Liver (tissue), 9 donors: ENCODE data around the gene CEP63. TPM values are rescaled to one million over a fixed set of nuclear protein-coding genes. Genes with fewer than 3 reads are reported as not detected.
"Not testable (repeated sequence)": the region's sequence is repeated elsewhere in the genome, so short reads cannot be mapped to it uniquely, and the experiment has no call there.

Experiments
- DNase-seq: peaks from one replicate; pipeline ENCODE4 v3.0.0-alpha.2; 2017; ENCODE audit warnings: low spot score
- H3K27ac ChIP-seq, 2 donors: one replicate each; pipeline ENCODE4 v1.7.0; 2013; ENCODE audit warnings: inconsistent platforms in 2 of 2, low read length in 2 of 2, control low read depth in 1 of 2, low read depth in 1 of 2, mild to moderate bottlenecking in 1 of 2
- H3K27me3 ChIP-seq, 4 donors: one replicate each; pipeline versions ENCODE4 v1.6.1 to v1.7.0; 2013; ENCODE audit warnings: low read length in 3 of 4, inconsistent platforms in 1 of 4, mild to moderate bottlenecking in 1 of 4, moderate library complexity in 1 of 4; ENCODE audit not compliant: control insufficient read depth in 4 of 4, insufficient read depth in 4 of 4
- H3K36me3 ChIP-seq, 4 donors: one replicate each; pipeline versions ENCODE4 v1.6.1 to v1.7.0; 2013; ENCODE audit warnings: low read length in 3 of 4, mild to moderate bottlenecking in 3 of 4, low read depth in 1 of 4, moderate library complexity in 1 of 4; ENCODE audit not compliant: control insufficient read depth in 4 of 4, insufficient read depth in 3 of 4
- H3K4me1 ChIP-seq, 4 donors: one replicate each; pipeline versions ENCODE4 v1.6.1 to v1.7.0; 2013; ENCODE audit warnings: low read length in 3 of 4, mild to moderate bottlenecking in 3 of 4, moderate library complexity in 1 of 4; ENCODE audit not compliant: control insufficient read depth in 4 of 4, insufficient read depth in 4 of 4
- H3K4me3 ChIP-seq, 3 donors: one replicate each; pipeline versions ENCODE4 v1.6.1 to v1.7.0; 2013; ENCODE audit warnings: low read length in 3 of 3, control low read depth in 1 of 3, low read depth in 1 of 3, mild to moderate bottlenecking in 1 of 3
- H3K9ac ChIP-seq, 2 donors: one replicate each; pipeline ENCODE4 v1.7.0; 2013; ENCODE audit warnings: low read length in 2 of 2, mild to moderate bottlenecking in 2 of 2, moderate library complexity in 2 of 2, control low read depth in 1 of 2, low read depth in 1 of 2
- H3K9me3 ChIP-seq, 4 donors: one replicate each; pipeline versions ENCODE4 v1.6.1 to v1.7.0; 2013; ENCODE audit warnings: low read length in 3 of 4; ENCODE audit not compliant: control insufficient read depth in 4 of 4
- EGR1 ChIP-seq, 2 donors: IDR thresholded peaks; 2 replicates each; pipeline ENCODE4 v1.6.1; 2016 to 2018; ENCODE audit warnings: antibody characterized with exemption in 2 of 2, low read depth in 2 of 2
- FOXA1 ChIP-seq: IDR thresholded peaks from 2 replicates; pipeline ENCODE4 v1.6.1; 2016; ENCODE audit warnings: antibody characterized with exemption
- FOXA2 ChIP-seq: IDR thresholded peaks from 2 replicates; pipeline ENCODE4 v1.6.1; 2016; ENCODE audit warnings: antibody characterized with exemption
- GABPA ChIP-seq, 2 donors: IDR thresholded peaks in 1 of 2; conservative IDR thresholded peaks in 1 of 2; 2 replicates each; pipeline ENCODE4 v1.6.1; 2016; ENCODE audit warnings: antibody characterized with exemption in 2 of 2, mild to moderate bottlenecking in 1 of 2, moderate library complexity in 1 of 2
- HNF4A ChIP-seq, 2 donors: conservative IDR thresholded peaks; 2 replicates each; pipeline ENCODE4 v1.6.1; 2016; ENCODE audit warnings: antibody characterized with exemption in 2 of 2, mild to moderate bottlenecking in 2 of 2
- HNF4G ChIP-seq: IDR thresholded peaks from 2 replicates; pipeline ENCODE4 v1.6.1; 2016; ENCODE audit warnings: antibody characterized with exemption
- MAX ChIP-seq: IDR thresholded peaks from 2 replicates; pipeline ENCODE4 v1.6.1; 2016; ENCODE audit warnings: antibody characterized with exemption
- NR2F2 ChIP-seq: IDR thresholded peaks from 2 replicates; pipeline ENCODE4 v1.6.1; 2016; ENCODE audit warnings: antibody characterized with exemption
- RAD21 ChIP-seq, 2 donors: IDR thresholded peaks; 2 replicates each; pipeline ENCODE4 v1.6.1; 2016; ENCODE audit warnings: antibody characterized with exemption in 2 of 2, mild to moderate bottlenecking in 2 of 2
- REST ChIP-seq: IDR thresholded peaks from 2 replicates; pipeline ENCODE4 v1.6.1; 2016; ENCODE audit warnings: antibody characterized with exemption, mild to moderate bottlenecking
- RXRA ChIP-seq, 2 donors: IDR thresholded peaks; 2 replicates each; pipeline ENCODE4 v1.6.1; 2017 to 2018; ENCODE audit warnings: antibody characterized with exemption in 2 of 2, mild to moderate bottlenecking in 1 of 2
- TAF1 ChIP-seq: conservative IDR thresholded peaks from 2 replicates; pipeline ENCODE4 v1.6.1; 2016; ENCODE audit warnings: antibody characterized with exemption, mild to moderate bottlenecking
- ZBTB33 ChIP-seq: IDR thresholded peaks from 2 replicates; pipeline ENCODE4 v1.6.1; 2016; ENCODE audit warnings: antibody characterized with exemption
- WGBS: extraction: QIAGEN DNeasy Blood & Tissue Kit; methylation state at CpG from one replicate; pipeline ENCODE4 v1.1.7; 2013; 5-methylcytosine and 5-hydroxymethylcytosine counted together
- polyA plus RNA-seq, 2 donors: library from polyadenylated mRNA; stranded (reverse) in 1 of 2; unstranded in 1 of 2; fragments of 200-250 nt in 1 of 2; fragments of >200 nt in 1 of 2; fragmentation: Nextera tagmentation in 1 of 2; extraction: Ambion mirVana in 1 of 2; gene quantifications; one replicate each; pipeline versions ENCODE4 v1.2.1 to v1.2.3, GENCODE V29; 2013 to 2015
- total RNA-seq, 2 donors: library from RNA; depleted of rRNA; stranded (reverse); fragments of >200 nt; gene quantifications; one replicate each; pipeline ENCODE4 v1.2.3, GENCODE V29; 2014
- TF ChIP-seq, protein P1 (sequence below): IDR thresholded peaks from 2 replicates; pipeline ENCODE4 v1.6.1; 2016; ENCODE audit warnings: antibody characterized with exemption
- TF ChIP-seq, protein P2 (sequence below): fragments of 150-350 bp; IDR thresholded peaks from 2 replicates; pipeline ENCODE4 v1.5.1; 2017; ENCODE audit warnings: improper control_type of control experiment, low read depth, low read length; ENCODE audit not compliant: missing input control
- donor health status: healthy.
- donor health status: healthy.
- donor health status: healthy.
- donor health status: healthy.
- donor health status: healthy.

The CEP63 gene
- total and polyA plus RNA-seq, 4 donors = 8.1 to 16.1 (median 12.7) TPM

DNA sequence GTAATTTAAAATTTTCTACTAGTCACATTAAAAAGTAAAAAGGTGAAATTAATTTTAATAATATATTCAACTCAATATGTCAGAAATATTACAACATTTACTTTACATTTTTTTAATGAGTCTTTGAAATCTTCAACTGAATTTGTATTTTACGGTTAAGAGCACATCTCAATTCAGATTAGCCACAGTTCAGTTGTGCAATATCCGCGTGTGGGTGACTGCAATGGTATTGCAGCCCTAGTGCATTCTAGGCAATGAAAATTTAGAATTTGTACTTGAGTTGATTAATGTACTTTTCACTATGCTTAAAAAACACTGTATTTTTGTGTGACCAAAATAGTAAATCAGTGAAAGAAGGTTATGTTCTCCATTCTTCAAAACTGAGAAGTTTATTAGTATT, 57.3 kb downstream of the CEP63 start:
- TF ChIP-seq, protein P1, sequence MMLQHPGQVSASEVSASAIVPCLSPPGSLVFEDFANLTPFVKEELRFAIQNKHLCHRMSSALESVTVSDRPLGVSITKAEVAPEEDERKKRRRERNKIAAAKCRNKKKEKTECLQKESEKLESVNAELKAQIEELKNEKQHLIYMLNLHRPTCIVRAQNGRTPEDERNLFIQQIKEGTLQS = no peak
- TF ChIP-seq GABPA (IDR thresholded peaks at IDR 0.05 in 1 of 2, conservative IDR thresholded peaks at IDR 0.05 in 1 of 2) = no peak
- TF ChIP-seq NR2F2 = no peak
- no peak for TF ChIP-seq TAF1
- TF ChIP-seq RXRA (IDR thresholded peaks at IDR 0.05) = no peak
- TF ChIP-seq RAD21 (IDR thresholded peaks at IDR 0.05) = no peak
- TF ChIP-seq HNF4A (conservative IDR thresholded peaks at IDR 0.05) = no peak
- TF ChIP-seq, protein P2, sequence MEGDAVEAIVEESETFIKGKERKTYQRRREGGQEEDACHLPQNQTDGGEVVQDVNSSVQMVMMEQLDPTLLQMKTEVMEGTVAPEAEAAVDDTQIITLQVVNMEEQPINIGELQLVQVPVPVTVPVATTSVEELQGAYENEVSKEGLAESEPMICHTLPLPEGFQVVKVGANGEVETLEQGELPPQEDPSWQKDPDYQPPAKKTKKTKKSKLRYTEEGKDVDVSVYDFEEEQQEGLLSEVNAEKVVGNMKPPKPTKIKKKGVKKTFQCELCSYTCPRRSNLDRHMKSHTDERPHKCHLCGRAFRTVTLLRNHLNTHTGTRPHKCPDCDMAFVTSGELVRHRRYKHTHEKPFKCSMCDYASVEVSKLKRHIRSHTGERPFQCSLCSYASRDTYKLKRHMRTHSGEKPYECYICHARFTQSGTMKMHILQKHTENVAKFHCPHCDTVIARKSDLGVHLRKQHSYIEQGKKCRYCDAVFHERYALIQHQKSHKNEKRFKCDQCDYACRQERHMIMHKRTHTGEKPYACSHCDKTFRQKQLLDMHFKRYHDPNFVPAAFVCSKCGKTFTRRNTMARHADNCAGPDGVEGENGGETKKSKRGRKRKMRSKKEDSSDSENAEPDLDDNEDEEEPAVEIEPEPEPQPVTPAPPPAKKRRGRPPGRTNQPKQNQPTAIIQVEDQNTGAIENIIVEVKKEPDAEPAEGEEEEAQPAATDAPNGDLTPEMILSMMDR = no peak
- no peak for TF ChIP-seq FOXA2
- TF ChIP-seq MAX = no peak
- no peak for TF ChIP-seq FOXA1
- TF ChIP-seq EGR1 (IDR thresholded peaks at IDR 0.05; ENCODE audit: low read depth in 2 of 2) = no peak
- no peak for TF ChIP-seq HNF4G
- Histone ChIP-seq H3K27me3 (no peaks in the 10 kb centered on the region), H3K4me3 (no peak overlapping the region), H3K9ac (no peak overlapping the region), H3K4me1 (no peaks in the 10 kb centered on the region), H3K27ac (no peak overlapping the region), H3K36me3 (peaks cover 2 to 19% (median 14%) of the 10 kb centered on the region in 4 donors), H3K9me3 (no peaks in the 10 kb centered on the region)
- no peak for DNase-seq
- 80% methylated on average over 3 of the region's 3 CpGs for WGBS

GRCh38 chr3:134544316-134544715, 58.5 kb downstream of the CEP63 start:
- 92% methylated on average over 2 of the region's 2 CpGs for WGBS
- no peak for TF ChIP-seq HNF4A (conservative IDR thresholded peaks at IDR 0.05)
- no peak for TF ChIP-seq FOXA1
- no peak for TF ChIP-seq ZBTB33
- TF ChIP-seq, protein P2 = no peak
- no peak for TF ChIP-seq GABPA (IDR thresholded peaks at IDR 0.05 in 1 of 2, conservative IDR thresholded peaks at IDR 0.05 in 1 of 2)
- TF ChIP-seq MAX = no peak
- TF ChIP-seq HNF4G = no peak
- no peak for TF ChIP-seq FOXA2
- TF ChIP-seq TAF1 = no peak
- TF ChIP-seq REST = no peak
- TF ChIP-seq, protein P1 = no peak
- Histone ChIP-seq H3K9me3 (no peaks in the 10 kb centered on the region), H3K27me3 (no peaks in the 10 kb centered on the region), H3K4me1 (no peaks in the 10 kb centered on the region), H3K27ac (no peak overlapping the region), H3K36me3 (peaks cover 2 to 29% (median 14%) of the 10 kb centered on the region in 4 donors), H3K9ac (no peak overlapping the region), H3K4me3 (no peak overlapping the region)
- no peak for DNase-seq

GRCh38 chr3:134544783-134545182, 58.9 kb downstream of the CEP63 start:
- H3K27ac ChIP-seq, DNase-seq, H3K27me3 ChIP-seq, H3K4me1 ChIP-seq, H3K9me3 ChIP-seq, H3K9ac ChIP-seq, H3K4me3 ChIP-seq: not testable (repeated sequence)
- WGBS = 88% methylated on average over 12 of the region's 12 CpGs
- peaks cover 2 to 34% (median 13%) of the 10 kb centered on the region in 4 donors for H3K36me3 ChIP-seq
